Activated naive CD8-positive, alpha-beta T cell treated with anti-CD3 and anti-CD28 coated beads, Interleukin-2, amount 50 U/mL, for 24 hours (primary cell): ENCODE data around the gene YAF2.
"Not testable (repeated sequence)": the region's sequence is repeated elsewhere in the genome, so short reads cannot be mapped to it uniquely, and the experiment has no call there.

Source experiments
- ATAC-seq: fragments of 150-1000 bp; cut with Tn5 transposase; one replicate; pipeline ENCODE4 v1.10.0; 2021
- DNase-seq: peaks from one replicate; pipeline ENCODE4 v3.0.0; 2021
- H3K27ac Mint-ChIP-seq: one replicate; pipeline ENCODE4 v1.8.0; 2021; ENCODE audit warnings: mild to moderate bottlenecking, mixed read lengths
- H3K27me3 Mint-ChIP-seq: one replicate; pipeline ENCODE4 v1.8.0; 2021; ENCODE audit warnings: mixed read lengths
- H3K36me3 Mint-ChIP-seq: one replicate; pipeline ENCODE4 v1.8.0; 2021; ENCODE audit warnings: low read depth, mixed read lengths
- H3K4me1 Mint-ChIP-seq: one replicate; pipeline ENCODE4 v1.8.0; 2021; ENCODE audit warnings: mixed read lengths
- H3K4me3 Mint-ChIP-seq: one replicate; pipeline ENCODE4 v1.8.0; 2021; ENCODE audit warnings: mild to moderate bottlenecking, moderate library complexity, mixed read lengths
- H3K9me3 Mint-ChIP-seq: one replicate; pipeline ENCODE4 v1.8.0; 2021; ENCODE audit warnings: mixed read lengths

The YAF2 gene

GRCh38 chr12:42267413-42268190 lies 29.6 kb upstream of the YAF2 start:
- no peak overlapping the region for H3K4me3 Mint-ChIP-seq
- H3K27ac Mint-ChIP-seq, result no peak overlapping the region
- DNase-seq, result no peak
- H3K36me3 Mint-ChIP-seq, result no peaks in the 10 kb centered on the region
- peaks cover 4% of the 10 kb centered on the region for H3K27me3 Mint-ChIP-seq
- no peak for ATAC-seq
- peaks cover 1% of the 10 kb centered on the region for H3K9me3 Mint-ChIP-seq
- H3K4me1 Mint-ChIP-seq, result peaks cover 2% of the 10 kb centered on the region

- Mint-ChIP-seq H3K27me3 (peaks cover 1% of the 10 kb centered on the region), H3K4me3 (no peak overlapping the region), H3K36me3 (no peaks in the 10 kb centered on the region), H3K4me1 (peaks cover 2% of the 10 kb centered on the region), H3K9me3 (no peaks in the 10 kb centered on the region), H3K27ac (no peak overlapping the region)
- no peak for ATAC-seq
- no peak for DNase-seq
Observed at GRCh38 chr12:42266579-42267230, 28.7 kb upstream of the YAF2 start.

DNA sequence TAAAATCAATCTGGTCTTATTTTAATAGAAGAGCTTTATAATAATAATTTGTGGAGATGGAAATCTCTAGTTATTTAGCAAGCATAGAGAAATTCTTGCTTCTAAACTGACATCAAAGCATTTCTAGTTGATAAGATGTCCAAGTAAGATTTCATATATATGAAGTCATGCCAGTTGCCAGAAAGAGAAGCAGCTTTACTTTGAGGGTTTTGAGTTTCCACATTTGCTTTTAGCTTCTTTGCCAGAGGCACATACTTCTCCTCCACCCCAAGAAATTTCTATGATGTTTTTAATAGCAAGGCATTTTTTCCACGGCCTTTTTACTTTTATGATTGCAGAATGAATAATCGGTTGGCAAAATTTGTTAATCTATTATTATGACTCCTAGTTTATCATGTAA lies 24.2 kb upstream of the YAF2 start:
- H3K27me3 Mint-ChIP-seq, result peaks cover under 1% of the 10 kb centered on the region
- no peak for DNase-seq
- no peak for ATAC-seq
- no peak overlapping the region for H3K4me3 Mint-ChIP-seq
- H3K9me3 Mint-ChIP-seq, result no peaks in the 10 kb centered on the region
- no peak overlapping the region for H3K27ac Mint-ChIP-seq
- H3K4me1 Mint-ChIP-seq, result no peaks in the 10 kb centered on the region
- H3K36me3 Mint-ChIP-seq, result no peaks in the 10 kb centered on the region

DNA sequence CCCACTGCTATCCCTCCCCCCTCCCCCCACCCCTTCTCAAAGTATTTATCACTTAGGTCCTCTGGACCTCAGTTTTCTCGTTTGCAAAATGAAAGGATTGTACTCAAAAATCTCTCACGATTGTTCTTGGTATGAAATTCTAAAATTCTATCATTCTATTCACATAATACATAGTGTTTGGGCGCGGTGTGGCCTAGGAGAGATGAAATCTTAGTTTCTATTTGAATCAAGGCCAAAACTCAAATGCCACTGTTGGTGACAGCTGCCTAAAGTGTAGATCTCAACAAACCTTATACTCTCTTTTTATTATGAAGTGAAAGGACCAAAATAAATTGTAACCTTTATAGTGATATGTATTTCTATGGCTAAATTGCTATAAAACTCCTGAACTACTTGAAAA lies 23.7 kb upstream of the YAF2 start:
- Mint-ChIP-seq H3K27me3 (peaks cover 2% of the 10 kb centered on the region), H3K4me1 (no peaks in the 10 kb centered on the region), H3K36me3 (no peaks in the 10 kb centered on the region), H3K27ac (no peak overlapping the region), H3K9me3 (no peaks in the 10 kb centered on the region), H3K4me3 (no peak overlapping the region)
- DNase-seq (no peak), ATAC-seq (no peak)

DNA sequence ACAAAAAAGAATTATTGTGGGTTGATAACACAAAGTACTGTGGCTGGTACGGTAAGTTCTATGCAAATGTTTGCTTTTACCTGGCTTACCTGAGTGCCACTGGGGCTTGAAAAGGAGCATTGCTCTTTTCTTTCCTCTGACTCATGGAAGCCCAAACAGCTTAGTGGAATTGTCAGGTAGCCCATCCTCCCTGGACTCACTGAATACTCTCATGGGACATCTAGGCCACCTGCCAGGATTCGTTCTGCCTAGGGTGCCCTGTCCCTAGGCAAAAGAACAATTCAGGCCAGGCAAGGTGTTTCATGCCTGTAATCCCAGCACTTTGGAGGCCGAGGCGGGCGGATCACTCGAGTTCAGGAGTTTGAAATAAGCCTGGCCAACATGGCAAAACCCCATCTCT lies 22.5 kb upstream of the YAF2 start:
- DNase-seq, result no peak
- Mint-ChIP-seq H3K27ac (no peak overlapping the region), H3K4me1 (peaks cover 4% of the 10 kb centered on the region), H3K4me3 (no peak overlapping the region), H3K27me3 (peaks cover 2% of the 10 kb centered on the region), H3K9me3 (no peaks in the 10 kb centered on the region), H3K36me3 (no peaks in the 10 kb centered on the region)
- no peak for ATAC-seq

DNA sequence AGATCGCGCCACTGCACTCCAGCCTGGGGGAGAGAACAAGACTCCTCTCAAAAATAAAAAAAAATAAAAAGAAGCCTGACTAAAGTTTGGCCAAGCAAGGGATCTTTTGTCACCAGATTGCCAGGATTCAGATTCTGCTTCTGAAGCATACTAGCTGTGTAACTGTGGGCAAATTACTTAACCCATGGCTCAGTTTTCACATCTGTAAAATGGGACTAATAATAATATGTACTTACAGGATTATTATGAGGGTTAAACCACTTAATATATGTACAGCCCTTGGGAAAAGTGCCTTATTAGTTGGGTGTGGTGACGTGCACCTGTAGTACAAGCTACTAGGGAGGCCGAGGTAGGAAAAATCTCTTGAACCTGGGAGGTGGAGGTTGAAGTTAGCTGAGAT lies 21.7 kb upstream of the YAF2 start:
- peaks cover 4% of the 10 kb centered on the region for H3K4me1 Mint-ChIP-seq
- no peaks in the 10 kb centered on the region for H3K9me3 Mint-ChIP-seq
- peaks cover 2% of the 10 kb centered on the region for H3K27me3 Mint-ChIP-seq
- no peak for DNase-seq
- H3K36me3 Mint-ChIP-seq, result no peaks in the 10 kb centered on the region
- no peak overlapping the region for H3K27ac Mint-ChIP-seq
- H3K4me3 Mint-ChIP-seq, result no peak overlapping the region
- no peak for ATAC-seq

DNA sequence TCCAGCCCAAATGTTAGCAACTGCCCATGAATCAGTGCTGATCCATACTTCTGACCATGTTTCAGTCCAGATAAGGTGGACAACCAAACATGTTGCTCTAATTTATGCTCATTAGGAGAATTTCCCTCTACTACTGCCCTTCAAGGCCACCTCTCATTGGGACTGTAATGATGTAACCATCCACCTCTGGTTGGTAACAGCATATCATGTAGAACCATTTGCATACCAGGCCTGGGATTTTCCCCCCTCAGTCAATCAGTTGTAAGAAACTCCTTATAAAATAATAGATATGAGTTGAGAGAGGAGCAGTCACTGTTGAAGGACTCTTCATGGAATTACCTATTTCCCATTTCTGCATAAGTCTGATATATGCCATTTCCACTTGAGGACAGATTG lies 17.8 kb upstream of the YAF2 start:
- Mint-ChIP-seq H3K9me3 (peaks cover 6% of the 10 kb centered on the region), H3K27me3 (peaks cover 2% of the 10 kb centered on the region), H3K36me3 (no peaks in the 10 kb centered on the region), H3K4me3 (no peak overlapping the region), H3K27ac (no peak overlapping the region), H3K4me1 (peaks cover 4% of the 10 kb centered on the region)
- DNase-seq (no peak), ATAC-seq (no peak)

GRCh38 chr12:42255221-42255865 lies 17.3 kb upstream of the YAF2 start:
- H3K27me3 Mint-ChIP-seq, result peaks cover 2% of the 10 kb centered on the region
- DNase-seq (no peak), ATAC-seq (no peak)
- peaks cover 6% of the 10 kb centered on the region for H3K9me3 Mint-ChIP-seq
- peaks cover 4% of the 10 kb centered on the region for H3K4me1 Mint-ChIP-seq
- no peak overlapping the region for H3K4me3 Mint-ChIP-seq
- H3K36me3 Mint-ChIP-seq, result no peaks in the 10 kb centered on the region
- H3K27ac Mint-ChIP-seq, result no peak overlapping the region

GRCh38 chr12:42252645-42253044 lies 14.6 kb upstream of the YAF2 start:
- not testable (repeated sequence) for H3K27ac Mint-ChIP-seq, H3K27me3 Mint-ChIP-seq, DNase-seq

GRCh38 chr12:42249033-42249432 lies 11.0 kb upstream of the YAF2 start:
- H3K4me1 Mint-ChIP-seq, result not testable (repeated sequence)

More at GRCh38 chr12:42252645-42253044, 14.6 kb upstream of the YAF2 start:
- not testable (repeated sequence) for H3K4me1 Mint-ChIP-seq, ATAC-seq, H3K36me3 Mint-ChIP-seq, H3K9me3 Mint-ChIP-seq, H3K4me3 Mint-ChIP-seq

DNA sequence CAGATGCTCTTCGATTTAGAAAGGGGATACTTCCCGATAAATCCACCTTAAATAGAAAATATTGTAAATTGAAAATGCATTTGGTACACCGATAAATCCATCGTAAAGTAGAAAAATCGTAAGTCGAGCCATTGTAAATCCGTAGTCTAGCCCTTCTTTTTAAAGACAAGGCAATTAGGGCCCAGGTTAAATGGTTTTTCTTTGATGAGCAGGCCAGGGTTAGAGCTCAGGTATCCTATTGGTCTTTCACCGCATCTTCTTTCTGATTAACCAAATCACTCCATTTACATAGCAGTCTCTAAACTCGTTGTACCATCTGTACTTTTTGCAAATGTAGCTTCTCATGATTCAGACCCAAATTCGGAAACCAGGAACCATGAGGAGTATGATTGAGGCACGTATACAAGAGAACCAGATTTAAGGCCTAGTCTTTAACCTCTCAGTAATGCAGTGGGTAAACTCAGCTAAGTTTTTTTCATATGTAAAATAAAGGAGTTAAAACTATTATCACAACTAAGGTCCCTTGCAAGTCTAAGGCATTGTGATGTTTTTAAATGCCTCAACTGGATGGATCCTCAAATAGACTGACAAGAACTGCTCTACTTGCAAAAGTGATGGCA lies 2.2 kb upstream of the YAF2 start:
- Mint-ChIP-seq H3K27me3 (no peaks in the 10 kb centered on the region), H3K4me3 (no peak overlapping the region), H3K9me3 (no peaks in the 10 kb centered on the region), H3K4me1 (peaks cover 29% of the 10 kb centered on the region), H3K27ac (no peak overlapping the region), H3K36me3 (peaks cover 9% of the 10 kb centered on the region)
- no peak for DNase-seq
- ATAC-seq, result no peak

More at GRCh38 chr12:42249033-42249432, 11.0 kb upstream of the YAF2 start:
- H3K27ac Mint-ChIP-seq, H3K9me3 Mint-ChIP-seq, H3K36me3 Mint-ChIP-seq, DNase-seq, H3K4me3 Mint-ChIP-seq, ATAC-seq, H3K27me3 Mint-ChIP-seq: not testable (repeated sequence)

DNA sequence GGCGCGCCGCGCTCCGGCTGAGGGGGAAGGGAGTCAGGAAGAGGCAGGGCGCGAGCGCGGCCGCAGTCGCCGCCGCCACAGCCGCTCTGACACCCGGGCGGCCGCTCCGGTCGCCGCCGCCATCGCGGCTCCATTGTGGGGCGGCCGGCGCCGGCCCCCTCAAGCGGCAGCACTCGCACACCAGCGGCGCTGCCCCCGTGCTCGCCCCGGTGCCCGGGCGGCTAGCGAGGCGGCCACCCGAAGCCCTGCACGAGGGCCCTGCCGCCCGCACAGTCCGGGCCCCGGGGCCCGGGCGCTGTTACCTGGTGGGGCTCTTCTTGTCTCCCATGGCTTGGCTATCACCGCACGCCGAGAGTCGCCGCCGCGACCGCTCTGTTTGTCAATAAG lies 202 bp downstream of the YAF2 start:
- no peaks in the 10 kb centered on the region for H3K9me3 Mint-ChIP-seq
- H3K27me3 Mint-ChIP-seq, result no peaks in the 10 kb centered on the region
- peaks cover 19% of the 10 kb centered on the region for H3K36me3 Mint-ChIP-seq
- H3K4me3 Mint-ChIP-seq, result peak overlapping the region; percentile 84
- H3K4me1 Mint-ChIP-seq, result peaks cover 47% of the 10 kb centered on the region
- no peak for DNase-seq
- ATAC-seq, result peak; percentile 48
- H3K27ac Mint-ChIP-seq, result peak overlapping the region; percentile 70

GRCh38 chr12:42237052-42237852 lies 796 bp downstream of the YAF2 start:
- DNase-seq (peak; percentile 72), ATAC-seq (peak; percentile 91)
- Mint-ChIP-seq H3K9me3 (no peaks in the 10 kb centered on the region), H3K27ac (peak overlapping the region; percentile 85), H3K27me3 (no peaks in the 10 kb centered on the region), H3K4me1 (peaks cover 52% of the 10 kb centered on the region), H3K4me3 (peak overlapping the region; percentile 92), H3K36me3 (peaks cover 19% of the 10 kb centered on the region)

DNA sequence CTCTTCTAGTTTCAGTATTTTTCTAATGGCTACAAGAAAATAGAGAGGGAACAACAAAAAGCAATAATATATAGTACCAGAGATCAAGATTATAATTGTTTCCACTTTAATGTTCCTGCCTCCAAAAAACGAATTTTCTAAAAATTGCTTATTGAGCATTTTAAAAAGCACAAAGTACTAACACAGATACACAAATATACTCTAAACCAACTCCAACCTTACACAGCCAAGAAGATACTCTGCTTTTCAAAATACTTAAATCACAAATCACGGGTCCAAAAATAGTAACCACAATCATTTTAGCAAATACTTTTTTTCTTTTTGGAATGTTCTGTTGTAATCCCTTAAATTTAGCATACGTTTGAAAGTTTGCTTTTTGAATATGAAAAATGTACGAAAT lies 2.0 kb downstream of the YAF2 start:
- Mint-ChIP-seq H3K27ac (peak overlapping the region; percentile 19), H3K4me3 (peak overlapping the region; percentile 45), H3K27me3 (no peaks in the 10 kb centered on the region), H3K36me3 (peaks cover 19% of the 10 kb centered on the region), H3K9me3 (no peaks in the 10 kb centered on the region), H3K4me1 (peaks cover 60% of the 10 kb centered on the region)
- ATAC-seq (no peak), DNase-seq (no peak)
